ENCODE measurements around the gene MICALL2.

The MICALL2 gene

GRCh38 chr7:1415389-1415990 lies 43.8 kb downstream of the MICALL2 start:
- no peak for DNase-seq (ENCODE audit: low read depth in 2 of 2)

- DNase-seq (ENCODE audit: low read depth in 2 of 2): no peak
Observed at GRCh38 chr7:1413936-1414639, 45.2 kb downstream of the MICALL2 start.

- peak; percentile 89 for DNase-seq (ENCODE audit: low read depth in 2 of 2)
Observed at GRCh38 chr7:1412322-1413261, 46.7 kb downstream of the MICALL2 start.

GRCh38 chr7:1411414-1411813 lies 47.9 kb downstream of the MICALL2 start:
- DNase-seq (ENCODE audit: low read depth in 2 of 2): no peak

- DNase-seq (ENCODE audit: low read depth in 2 of 2): no peak
Observed at GRCh38 chr7:1410992-1411391, 48.3 kb downstream of the MICALL2 start.

GRCh38 chr7:1409555-1409954 lies 49.7 kb downstream of the MICALL2 start:
- DNase-seq (ENCODE audit: low read depth in 2 of 2): no peak

- no peak for DNase-seq (ENCODE audit: low read depth in 2 of 2)
Observed at GRCh38 chr7:1408466-1408865, 50.8 kb downstream of the MICALL2 start.

GRCh38 chr7:1407892-1408291 lies 51.4 kb downstream of the MICALL2 start:
- no peak for DNase-seq (ENCODE audit: low read depth in 2 of 2)

- DNase-seq (ENCODE audit: low read depth in 2 of 2): no peak
Observed at GRCh38 chr7:1404898-1405548, 54.2 kb downstream of the MICALL2 start.

GRCh38 chr7:1404460-1404809 lies 54.8 kb downstream of the MICALL2 start:
- no peak for DNase-seq (ENCODE audit: low read depth in 2 of 2)

- no peak for DNase-seq (ENCODE audit: low read depth in 2 of 2)
Observed at GRCh38 chr7:1403638-1404459, 55.4 kb downstream of the MICALL2 start.

- no peak for DNase-seq (ENCODE audit: low read depth in 2 of 2)
Observed at GRCh38 chr7:1402791-1403637, 56.3 kb downstream of the MICALL2 start.

GRCh38 chr7:1402110-1402790 lies 57.0 kb downstream of the MICALL2 start:
- no peak for DNase-seq (ENCODE audit: low read depth in 2 of 2)

- DNase-seq (ENCODE audit: low read depth in 2 of 2): no peak
Observed at GRCh38 chr7:1401011-1401410, 58.3 kb downstream of the MICALL2 start.

- no peak for DNase-seq (ENCODE audit: low read depth in 2 of 2)
Observed at GRCh38 chr7:1400371-1400770, 58.9 kb downstream of the MICALL2 start.

- no peak for DNase-seq (ENCODE audit: low read depth in 2 of 2)
Observed at GRCh38 chr7:1397491-1398327, 61.6 kb downstream of the MICALL2 start.

- DNase-seq (ENCODE audit: low read depth in 2 of 2): no peak
Observed at GRCh38 chr7:1396195-1396594, 63.1 kb downstream of the MICALL2 start.

- DNase-seq (ENCODE audit: low read depth in 2 of 2): no peak
Observed at GRCh38 chr7:1395211-1396070, 63.8 kb downstream of the MICALL2 start.
